ENCODE data around the gene TAGAP. TPM values are rescaled to one million over a fixed set of nuclear protein-coding genes. Genes with fewer than 3 reads are reported as not detected.

Gene TAGAP
- total and polyA plus RNA-seq, 4 donors: 0.56 to 2.0 (median 1.1) TPM

GRCh38 chr6:159067334-159067733 lies 22.5 kb upstream of the TAGAP start (continued):
- no peak for TF ChIP-seq MAX (IDR thresholded peaks at IDR 0.05)
- no peak for TF ChIP-seq YY1 (IDR thresholded peaks at IDR 0.05)
- TF ChIP-seq ATF3 (IDR thresholded peaks at IDR 0.05): no peak
- no peak for TF ChIP-seq TAF1 (conservative IDR thresholded peaks at IDR 0.05)
- TF ChIP-seq FOXA1 (IDR thresholded peaks at IDR 0.05): no peak
- no peak for TF ChIP-seq HNF4G (IDR thresholded peaks at IDR 0.05)
- TF ChIP-seq NR2F2 (IDR thresholded peaks at IDR 0.05): no peak

GRCh38 chr6:159066483-159066882 lies 21.7 kb upstream of the TAGAP start:
- Histone ChIP-seq H3K4me1 (ENCODE audit: control insufficient read depth in 4 of 4, insufficient read depth in 4 of 4, low read length in 3 of 4) (peaks cover 0 to 2% (median 0%) of the 10 kb centered on the region in 4 donors), H3K9me3 (ENCODE audit: control insufficient read depth in 4 of 4, low read length in 3 of 4) (no peaks in the 10 kb centered on the region), H3K36me3 (ENCODE audit: control insufficient read depth in 4 of 4, insufficient read depth in 3 of 4, low read depth in 1 of 4, low read length in 3 of 4) (no peaks in the 10 kb centered on the region), H3K9ac (ENCODE audit: low read depth in 1 of 2, low read length in 2 of 2) (no peak overlapping the region), H3K4me3 (ENCODE audit: low read depth in 1 of 3, low read length in 3 of 3) (no peak overlapping the region), H3K27me3 (ENCODE audit: control insufficient read depth in 4 of 4, insufficient read depth in 4 of 4, low read length in 3 of 4) (no peaks in the 10 kb centered on the region), H3K27ac (ENCODE audit: low read depth in 1 of 2, low read length in 2 of 2) (no peak overlapping the region)
- 82% methylated on average over 3 of the region's 3 CpGs for WGBS
- TF ChIP-seq GABPA (IDR thresholded peaks at IDR 0.05 in 1 of 2, conservative IDR thresholded peaks at IDR 0.05 in 1 of 2) (no peak), RAD21 (IDR thresholded peaks at IDR 0.05) (no peak), HNF4G (IDR thresholded peaks at IDR 0.05) (no peak), SP1 (IDR thresholded peaks at IDR 0.05) (no peak), RXRA (IDR thresholded peaks at IDR 0.05) (no peak), ZBTB33 (IDR thresholded peaks at IDR 0.05) (no peak)
- DNase-seq (ENCODE audit: low spot score): no peak

- TF ChIP-seq FOXA1 (IDR thresholded peaks at IDR 0.05) (no peak), TAF1 (conservative IDR thresholded peaks at IDR 0.05) (no peak), NR2F2 (IDR thresholded peaks at IDR 0.05) (no peak), RXRA (IDR thresholded peaks at IDR 0.05) (no peak), EGR1 (IDR thresholded peaks at IDR 0.05; ENCODE audit: low read depth in 2 of 2) (no peak), FOXA2 (IDR thresholded peaks at IDR 0.05) (no peak), MAX (IDR thresholded peaks at IDR 0.05) (no peak), CTCF (IDR thresholded peaks at IDR 0.05; ENCODE audit: low read depth, low read length, missing input control) (no peak), HNF4A (conservative IDR thresholded peaks at IDR 0.05) (no peak), YY1 (IDR thresholded peaks at IDR 0.05) (no peak), ZBTB33 (IDR thresholded peaks at IDR 0.05) (no peak), REST (IDR thresholded peaks at IDR 0.05) (no peak), GABPA (IDR thresholded peaks at IDR 0.05 in 1 of 2, conservative IDR thresholded peaks at IDR 0.05 in 1 of 2) (no peak), JUND (IDR thresholded peaks at IDR 0.05) (no peak), ATF3 (IDR thresholded peaks at IDR 0.05) (no peak)
- Histone ChIP-seq H3K4me3 (ENCODE audit: low read depth in 1 of 3, low read length in 3 of 3) (no peak overlapping the region), H3K9me3 (ENCODE audit: control insufficient read depth in 4 of 4, low read length in 3 of 4) (no peaks in the 10 kb centered on the region), H3K27me3 (ENCODE audit: control insufficient read depth in 4 of 4, insufficient read depth in 4 of 4, low read length in 3 of 4) (no peaks in the 10 kb centered on the region), H3K27ac (ENCODE audit: low read depth in 1 of 2, low read length in 2 of 2) (no peak overlapping the region), H3K36me3 (ENCODE audit: control insufficient read depth in 4 of 4, insufficient read depth in 3 of 4, low read depth in 1 of 4, low read length in 3 of 4) (no peaks in the 10 kb centered on the region), H3K9ac (ENCODE audit: low read depth in 1 of 2, low read length in 2 of 2) (no peak overlapping the region), H3K4me1 (ENCODE audit: control insufficient read depth in 4 of 4, insufficient read depth in 4 of 4, low read length in 3 of 4) (peaks cover 0 to 2% (median 0%) of the 10 kb centered on the region in 4 donors)
- no peak for DNase-seq (ENCODE audit: low spot score)
- WGBS: 88% methylated on average over 3 of the region's 3 CpGs
Observed at GRCh38 chr6:159065759-159066329, 21.1 kb upstream of the TAGAP start.
